Measurements from ENCODE around the gene SH3TC1. TPM values are rescaled to one million over a fixed set of nuclear protein-coding genes. Genes with fewer than 3 reads are reported as not detected.

Gene SH3TC1
- total RNA-seq, 4 donors from 2014 or later: 9.6 to 12.9 (median 12.6) TPM

DNA sequence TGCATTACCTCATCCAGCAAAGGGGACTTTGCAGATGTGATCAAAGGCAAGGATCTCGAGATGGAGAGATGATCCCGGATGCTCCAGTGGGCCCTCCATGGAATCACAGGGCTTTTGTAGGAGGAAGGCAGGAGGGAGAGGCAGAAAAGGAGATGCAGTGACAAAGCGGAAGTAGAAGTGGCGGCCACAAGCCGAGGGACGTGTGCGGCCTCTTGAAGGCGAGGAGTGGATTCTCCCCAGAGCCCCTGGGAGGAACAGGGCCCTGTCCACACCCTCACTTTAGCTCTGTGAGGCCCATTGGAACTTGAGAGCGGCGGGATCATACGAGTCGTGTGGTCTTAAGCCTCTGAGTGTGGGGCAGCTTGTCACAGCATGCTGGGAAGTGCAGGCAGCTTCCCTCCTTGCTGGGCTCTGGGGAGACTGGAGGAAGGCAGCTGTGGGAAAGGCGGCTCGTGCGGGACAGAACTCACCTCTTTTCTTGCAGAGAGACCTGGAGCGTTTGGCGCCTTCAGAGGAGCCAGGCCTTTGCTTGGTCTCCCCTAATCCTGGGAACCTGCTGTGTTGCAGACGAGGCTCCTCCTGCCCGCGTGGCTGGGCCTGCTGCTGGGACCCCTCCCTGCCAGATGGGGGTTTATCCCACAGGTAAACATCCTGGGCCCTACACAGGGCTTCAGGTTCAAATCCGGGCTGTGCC lies 10.2 kb downstream of the SH3TC1 start:
- ATAC-seq: no peak
- Histone ChIP-seq H3K27me3 (no peaks in the 10 kb centered on the region), H3K4me1 (peaks cover 0 to 3% (median 0%) of the 10 kb centered on the region in 3 donors), H3K36me3 (peaks cover 0 to 15% of the 10 kb centered on the region in 2 donors), H3K9me3 (no peaks in the 10 kb centered on the region), H3K27ac (no peak overlapping the region), H3K4me3 (no peak overlapping the region)
- WGBS, 2 donors (ENCODE audit: low coverage in 1 of 2): 74 to 96% methylated on average over 7 to 13 of the region's 21 CpGs
- TF ChIP-seq EP300 (IDR thresholded peaks at IDR 0.05): no peak
- TF ChIP-seq CTCF (IDR thresholded peaks at IDR 0.05): no peak
- no peak for TF ChIP-seq POLR2AphosphoS5 (IDR thresholded peaks at IDR 0.05)

DNA sequence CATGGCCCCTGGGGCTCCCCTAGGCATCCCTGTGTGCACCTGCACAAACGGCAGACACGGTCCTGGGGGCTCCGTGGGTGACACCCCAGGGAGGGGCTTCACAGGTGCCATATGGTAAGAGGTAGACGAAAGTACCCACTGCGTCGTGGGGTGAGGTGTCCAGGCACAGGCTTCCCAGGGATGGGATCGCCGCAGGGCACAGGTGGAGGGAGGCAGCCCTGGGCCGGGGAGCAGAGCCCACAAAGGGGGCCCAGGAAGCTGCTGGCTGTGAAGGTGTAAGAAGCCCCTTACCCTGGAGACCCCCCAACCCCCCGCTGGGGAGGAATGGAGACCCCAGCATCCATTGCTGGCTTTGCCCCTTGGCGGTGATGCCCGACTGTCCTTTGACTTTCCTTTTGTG lies 10.9 kb downstream of the SH3TC1 start:
- Histone ChIP-seq H3K9me3 (no peaks in the 10 kb centered on the region), H3K27me3 (no peaks in the 10 kb centered on the region), H3K36me3 (peaks cover 0 to 14% of the 10 kb centered on the region in 2 donors), H3K4me3 (no peak overlapping the region), H3K4me1 (peaks cover 0 to 10% (median 0%) of the 10 kb centered on the region in 3 donors), H3K27ac (no peak overlapping the region)
- ATAC-seq: no peak
- no peak for TF ChIP-seq POLR2AphosphoS5 (IDR thresholded peaks at IDR 0.05)
- TF ChIP-seq CTCF (IDR thresholded peaks at IDR 0.05): no peak
- no peak for TF ChIP-seq POLR2A (IDR thresholded peaks at IDR 0.05)
- no peak for TF ChIP-seq EP300 (IDR thresholded peaks at IDR 0.05)
- 93% methylated on average over 3 of the region's 12 CpGs; no CpG with 5 or more reads in 1 of the 2 donors for WGBS, 2 donors (ENCODE audit: low coverage in 1 of 2)

DNA sequence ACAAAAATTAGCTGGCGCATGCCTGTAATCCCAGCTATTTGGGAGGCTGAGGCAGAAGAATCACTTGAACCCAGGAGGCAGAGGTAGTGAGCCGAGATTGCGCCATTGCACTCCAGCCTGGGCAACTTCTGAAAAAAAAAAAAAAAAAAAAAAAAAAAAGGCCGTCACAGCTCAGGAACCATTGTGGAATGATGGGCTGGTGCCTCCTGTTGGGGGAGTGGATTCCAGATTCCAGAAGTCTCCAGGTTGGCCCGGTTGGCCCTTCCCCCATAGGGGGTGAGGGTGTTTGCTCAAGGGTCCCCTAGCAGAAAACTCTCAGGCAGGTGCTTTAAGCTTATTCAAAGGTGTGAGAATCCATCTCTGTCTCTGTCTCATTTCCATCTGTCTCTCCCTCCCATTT lies 11.5 kb downstream of the SH3TC1 start:
- Histone ChIP-seq H3K27ac (no peak overlapping the region), H3K4me3 (no peak overlapping the region), H3K27me3 (no peaks in the 10 kb centered on the region), H3K9me3 (no peaks in the 10 kb centered on the region), H3K4me1 (peaks cover 0 to 16% (median 3%) of the 10 kb centered on the region in 3 donors), H3K36me3 (peaks cover 0 to 12% of the 10 kb centered on the region in 2 donors)
- no peak for ATAC-seq
- TF ChIP-seq POLR2A (IDR thresholded peaks at IDR 0.05): no peak
- TF ChIP-seq POLR2AphosphoS5 (IDR thresholded peaks at IDR 0.05): no peak
- no peak for TF ChIP-seq CTCF (IDR thresholded peaks at IDR 0.05)
- TF ChIP-seq EP300 (IDR thresholded peaks at IDR 0.05): no peak
- 38 to 77% methylated on average over 2 to 5 of the region's 5 CpGs for WGBS, 2 donors (ENCODE audit: low coverage in 1 of 2)

GRCh38 chr4:8211251-8211650 lies 12.2 kb downstream of the SH3TC1 start:
- no peaks in the 10 kb centered on the region for H3K27me3 ChIP-seq
- no peak overlapping the region for H3K4me3 ChIP-seq
- no peak overlapping the region for H3K27ac ChIP-seq
- H3K4me1 ChIP-seq: peaks cover 0 to 17% (median 3%) of the 10 kb centered on the region in 3 donors
- TF ChIP-seq CTCF (IDR thresholded peaks at IDR 0.05) (no peak), POLR2A (IDR thresholded peaks at IDR 0.05) (no peak), POLR2AphosphoS5 (IDR thresholded peaks at IDR 0.05) (no peak), EP300 (IDR thresholded peaks at IDR 0.05) (no peak)
- peaks cover 0 to 12% of the 10 kb centered on the region in 2 donors for H3K36me3 ChIP-seq
- no CpG with 5 or more reads among the region's 8 CpGs for WGBS, 2 donors (ENCODE audit: low coverage in 1 of 2)
- no peaks in the 10 kb centered on the region for H3K9me3 ChIP-seq
- ATAC-seq: no peak

Measured in gastroesophageal sphincter (tissue), 4 donors.